Measurements from ENCODE around the gene PREB.

Gene PREB

DNA sequence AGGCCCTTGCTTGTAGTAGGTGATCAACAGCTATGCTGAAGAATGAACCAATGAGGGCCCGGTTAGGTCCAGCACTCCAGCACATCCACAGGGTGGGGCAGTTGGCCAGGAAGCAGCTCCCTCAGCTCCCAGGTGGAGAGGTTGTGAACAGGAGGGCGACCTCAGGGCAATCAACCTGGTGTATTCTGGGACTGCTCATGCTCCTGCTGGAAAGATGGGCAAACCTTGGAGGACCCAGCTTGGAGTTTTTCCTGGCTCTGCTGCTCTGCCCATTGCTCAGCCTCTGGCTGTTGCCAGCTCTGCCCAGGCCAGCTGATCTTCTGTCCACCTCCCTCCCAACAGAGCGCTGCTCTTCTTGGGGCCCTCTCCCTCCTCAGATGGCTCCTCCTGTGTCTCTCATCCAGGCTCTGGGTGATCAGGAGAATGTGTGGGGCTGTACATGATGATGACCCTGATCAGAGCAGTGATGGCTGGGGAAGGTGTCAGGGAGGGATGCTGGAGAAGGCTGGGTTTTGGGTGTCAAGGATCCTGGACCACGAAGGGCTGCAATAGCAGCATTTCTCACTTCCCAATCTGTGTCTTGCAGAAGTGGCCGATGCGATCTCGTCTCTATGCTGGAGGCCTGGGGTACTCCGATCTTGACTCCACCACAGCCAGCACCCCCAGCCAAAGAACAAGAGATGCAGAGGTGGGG is 17.8 kb upstream of the PREB start:
- DNase-seq = no peak

DNA sequence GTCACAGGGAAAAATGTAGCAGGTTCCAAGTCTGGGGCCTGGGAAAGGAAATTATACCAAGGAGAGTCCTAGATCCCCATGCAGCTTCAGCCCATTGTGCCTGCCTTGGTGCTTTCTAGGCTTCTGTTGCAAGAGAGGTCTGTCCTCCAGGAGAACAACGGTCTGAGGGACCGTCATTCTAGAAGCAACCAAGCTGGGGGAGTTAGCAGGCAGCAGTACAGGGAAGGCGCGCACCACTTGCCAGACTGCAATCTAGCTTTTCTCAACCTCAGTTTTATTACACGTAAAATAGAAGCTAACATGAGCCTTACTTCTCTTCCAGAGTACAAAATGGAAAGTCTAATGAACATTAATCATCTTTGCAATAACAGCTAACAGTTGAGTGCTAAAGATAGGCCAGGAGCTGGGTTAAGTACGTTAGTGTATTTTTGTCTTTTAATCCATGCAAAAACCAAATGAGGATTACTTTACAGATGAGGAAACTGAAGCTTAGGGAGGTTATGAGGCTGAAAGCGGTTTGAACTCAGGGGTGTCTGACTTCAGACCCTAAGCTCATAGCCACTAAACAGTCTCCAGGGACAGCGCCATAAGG is 16.3 kb upstream of the PREB start:
- DNase-seq = no peak

DNA sequence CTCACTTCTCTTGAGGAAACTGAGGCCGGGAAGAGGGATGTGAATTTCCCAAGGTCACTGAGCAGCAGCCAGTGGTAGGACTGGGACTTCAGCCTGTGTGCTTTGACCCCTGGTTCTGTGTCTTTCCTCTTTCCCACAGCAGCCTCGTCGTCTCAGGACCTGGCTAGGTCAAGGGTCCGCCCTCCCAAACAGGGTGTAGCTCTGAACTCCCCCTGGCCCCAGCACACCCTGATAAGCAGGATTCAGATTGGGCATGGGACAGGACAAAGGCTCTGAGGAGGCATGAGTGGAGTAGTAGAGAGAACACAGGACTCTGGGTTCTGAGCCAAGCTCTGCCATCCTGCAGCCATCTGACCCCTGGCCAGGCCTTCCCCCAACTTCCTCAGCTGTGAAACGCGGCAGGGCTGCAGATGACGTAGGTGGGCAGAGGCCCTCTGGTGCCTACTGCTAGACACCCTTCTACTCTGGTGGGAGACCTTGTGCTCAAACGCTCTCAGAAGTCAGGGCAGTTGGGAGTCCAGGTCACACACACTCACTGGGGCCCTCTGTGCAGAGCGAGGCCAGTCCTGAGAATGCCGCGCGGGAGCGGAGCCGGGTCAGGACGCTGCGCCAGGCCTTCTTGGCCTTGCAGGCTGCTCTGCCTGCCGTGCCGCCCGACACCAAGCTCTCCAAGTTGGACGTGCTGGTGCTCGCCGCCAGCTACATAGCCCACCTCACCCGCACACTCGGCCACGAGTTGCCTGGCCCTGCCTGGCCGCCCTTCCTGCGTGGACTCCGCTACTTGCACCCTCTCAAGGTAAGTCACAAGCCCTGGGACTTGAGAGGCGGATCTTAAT is 15.4 kb upstream of the PREB start:
- no peak for DNase-seq

DNA sequence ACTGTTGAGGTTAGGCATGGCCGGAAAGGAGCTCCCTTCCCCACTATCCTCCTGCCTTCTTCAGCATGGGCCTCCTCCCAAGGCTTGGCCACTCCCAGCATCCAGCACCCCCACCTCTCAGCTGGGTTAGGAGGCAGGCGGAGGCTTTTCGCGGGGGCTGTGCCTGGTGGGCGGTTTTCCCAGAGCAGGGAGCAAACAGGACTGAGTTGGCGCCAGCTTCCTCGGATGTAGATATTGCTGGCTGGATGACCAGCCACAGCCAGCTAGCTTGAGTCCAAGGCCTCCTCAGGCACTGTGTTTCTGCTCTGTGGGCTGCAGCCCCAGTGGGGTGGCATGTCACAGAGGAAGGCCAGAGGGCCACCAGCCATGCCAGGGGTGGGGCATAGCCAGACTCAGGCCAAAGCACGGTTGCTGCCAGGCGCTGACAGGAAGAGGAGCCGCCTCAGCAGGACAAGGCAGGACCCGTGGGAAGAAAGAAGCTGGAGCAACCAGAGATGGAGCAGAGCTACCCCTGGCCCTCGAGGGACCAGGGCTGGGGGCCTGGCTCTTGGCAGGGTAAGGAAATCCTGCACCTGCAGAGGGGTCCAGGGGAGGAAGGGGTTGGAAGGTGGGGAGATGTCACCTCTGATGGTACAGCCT is 14.5 kb upstream of the PREB start, which contains the start of gene TCF23:
TCF23 (plus strand) TSS at position 204 of the 639 bp plus-strand sequence; CDS start at position 334, 130 bp downstream.
- peak; percentile 29 for DNase-seq

DNA sequence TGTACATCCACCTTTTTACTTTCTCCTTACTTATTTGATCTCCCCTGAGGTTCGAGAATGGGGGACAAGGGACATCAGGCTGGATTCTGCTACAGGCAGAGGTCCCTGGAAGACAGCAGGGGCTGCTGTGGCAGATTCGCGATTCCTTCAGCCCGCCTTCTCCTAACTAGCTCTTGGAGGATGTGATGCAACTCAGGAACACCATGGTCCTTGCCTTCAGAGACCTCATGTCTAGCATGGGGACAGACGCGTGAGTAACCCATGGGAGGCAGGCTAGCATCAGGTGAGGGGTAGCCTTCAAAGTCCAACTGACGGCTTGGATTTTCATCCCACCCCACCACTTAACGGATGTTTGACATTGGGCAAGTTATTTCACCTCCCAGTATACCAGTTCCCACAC is 13.5 kb upstream of the PREB start:
- DNase-seq = no peak

DNA sequence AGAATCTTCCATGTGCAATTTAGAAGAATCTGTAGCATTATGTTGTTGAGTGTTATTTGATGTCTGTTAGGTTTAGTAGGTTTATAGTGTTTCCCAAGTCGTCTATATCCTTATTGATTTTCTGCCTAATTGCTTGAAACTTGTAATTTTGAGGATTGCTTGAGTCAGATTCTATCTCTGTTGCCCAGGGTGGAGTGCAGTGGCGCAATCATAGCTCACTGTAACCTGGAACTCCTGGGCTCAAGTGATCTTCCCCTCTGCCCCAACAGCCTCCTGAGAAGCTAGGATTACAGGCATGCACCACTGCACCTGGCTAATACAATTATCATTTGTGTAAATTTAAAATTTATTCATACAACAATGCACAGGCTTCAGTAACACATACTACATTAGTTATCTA is 11.2 kb upstream of the PREB start:
- no peak for DNase-seq

DNA sequence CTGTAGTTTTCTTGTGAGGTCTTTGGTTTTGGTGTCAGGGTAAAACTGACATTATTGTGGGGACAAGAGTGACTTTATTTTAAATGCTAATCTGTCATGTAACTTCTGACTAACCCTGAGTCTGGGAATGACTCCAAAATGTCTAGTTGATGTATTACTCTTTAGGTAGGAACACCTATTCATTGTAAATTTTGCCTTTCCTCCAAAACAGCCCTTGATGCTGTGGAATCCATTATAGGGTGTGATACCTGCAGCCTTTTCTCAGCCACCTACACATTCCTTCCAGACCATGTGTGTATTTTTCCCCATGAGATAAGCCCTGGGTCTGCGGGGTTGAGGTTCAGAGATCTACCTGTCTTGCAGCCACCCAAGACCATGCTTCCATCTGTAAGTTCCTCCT is 8.8 kb upstream of the PREB start:
- DNase-seq = no peak

DNA sequence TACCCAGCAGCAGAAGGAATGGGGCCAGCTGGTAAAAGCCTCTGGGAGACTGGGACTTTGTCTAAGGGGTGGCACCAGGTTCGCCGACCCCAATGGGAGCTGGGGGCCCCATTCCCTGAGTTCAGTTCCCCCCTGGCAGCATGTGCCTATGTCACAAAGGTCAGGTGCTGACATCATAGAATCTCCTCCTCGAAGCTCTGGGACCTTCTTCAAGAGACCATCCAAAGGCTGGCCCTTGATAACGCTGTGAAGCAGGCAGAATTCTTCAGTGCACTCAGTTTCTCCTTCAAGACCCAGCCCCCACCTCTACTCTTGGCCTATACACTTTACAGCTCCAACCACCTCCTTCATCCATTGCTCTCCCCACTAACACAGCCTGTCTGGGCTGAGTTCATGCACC is 4.9 kb upstream of the PREB start, which contains the start of gene PRR30:
PRR30 (minus strand) TSS at position 101 of the 400 bp plus-strand sequence. CDS start 1,081 bp downstream, outside the sequence.
- DNase-seq = no peak

DNA sequence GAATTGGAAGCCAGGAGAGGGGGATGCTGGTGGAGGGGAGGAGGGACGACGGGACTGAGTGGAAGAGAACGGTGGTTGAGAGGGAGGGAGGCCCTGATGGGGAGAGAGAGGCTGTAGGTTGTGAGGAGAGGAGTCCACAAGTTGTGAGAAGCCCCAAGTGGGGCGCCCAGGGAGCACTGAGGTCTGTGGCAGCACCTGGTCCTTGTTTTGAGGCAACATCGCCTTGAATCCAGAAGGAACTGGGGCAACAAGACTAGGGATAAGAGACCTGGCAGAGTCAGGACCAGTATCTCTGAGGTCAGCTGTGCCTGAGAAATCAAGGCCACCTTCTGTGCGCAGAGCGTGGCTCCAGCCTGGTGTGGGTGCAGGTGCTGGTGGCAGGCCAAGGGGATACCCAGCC is 3.7 kb upstream of the PREB start:
- DNase-seq = no peak

DNA sequence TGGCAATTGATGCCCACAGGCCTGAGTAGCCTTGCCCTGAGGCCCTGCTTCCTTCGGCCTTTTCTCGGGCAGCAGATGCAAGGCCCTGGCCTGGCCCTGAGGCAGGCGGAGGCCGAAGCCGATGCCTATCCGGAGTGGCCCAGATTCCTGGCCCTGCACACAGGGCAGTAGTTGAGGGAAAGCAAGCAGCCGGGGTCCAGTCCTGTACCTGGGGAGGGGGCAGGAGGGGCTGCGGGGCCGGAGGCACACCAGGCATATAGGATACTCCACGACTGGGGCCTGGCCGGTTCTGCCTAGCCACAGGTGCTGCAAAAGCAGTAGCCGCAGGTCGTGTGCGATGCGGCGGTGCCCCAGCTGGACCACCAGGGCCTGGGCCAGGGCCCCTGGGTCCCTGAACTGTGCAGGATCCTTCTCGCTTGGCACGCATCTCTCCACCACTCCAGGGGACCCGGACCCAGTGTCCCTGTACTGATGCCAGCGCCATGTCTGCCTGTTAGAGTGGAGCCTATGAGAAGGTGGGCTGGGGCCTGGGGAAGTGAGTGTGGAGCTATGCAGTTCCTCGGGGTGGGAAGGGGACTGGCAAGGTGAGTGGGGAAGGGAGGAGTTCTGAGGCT is 3.0 kb upstream of the PREB start:
- DNase-seq = no peak

DNA sequence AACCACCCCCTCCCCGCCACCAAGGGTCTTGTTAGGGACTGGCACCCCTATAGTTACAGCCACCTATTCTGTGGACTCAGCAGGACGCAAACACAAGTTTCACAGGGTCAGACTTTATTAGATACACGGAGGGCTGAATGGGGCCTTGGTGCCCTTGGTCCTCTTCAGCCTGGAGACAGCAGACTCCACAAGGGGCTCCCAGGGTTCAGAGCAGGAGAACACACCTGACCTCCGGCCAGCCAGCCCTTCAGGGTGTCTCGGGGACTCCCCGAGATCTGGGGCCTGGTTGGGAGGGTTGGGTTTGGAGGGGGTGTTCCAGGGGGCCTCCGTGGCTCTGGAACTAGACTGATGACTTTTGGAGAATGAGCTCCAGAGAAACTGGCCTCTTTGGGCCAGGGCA is 2.3 kb upstream of the PREB start:
- DNase-seq = no peak

DNA sequence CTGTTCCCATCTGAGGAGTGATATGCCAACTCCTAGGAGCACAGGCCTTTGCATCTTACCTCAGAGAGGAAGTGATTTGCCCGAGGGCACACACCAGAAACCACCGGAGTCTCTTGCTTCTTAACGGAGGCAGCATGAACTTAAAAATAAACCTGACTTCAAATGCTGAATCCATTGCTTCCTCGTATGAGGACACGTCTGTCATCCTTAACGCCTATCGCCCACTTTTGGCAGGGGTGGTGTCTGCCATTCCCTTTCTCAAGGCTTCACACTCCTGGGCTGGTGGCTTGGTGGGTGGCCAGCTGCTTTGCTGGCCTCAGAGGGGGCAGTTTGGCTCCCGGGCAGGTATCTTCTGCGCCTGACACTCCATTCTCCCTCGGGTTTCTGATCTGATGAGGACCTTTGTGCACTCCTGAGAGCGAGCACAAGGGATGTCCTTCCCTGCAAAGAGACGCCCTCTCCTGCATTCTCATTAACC is 1.1 kb upstream of the PREB start:
- no peak for DNase-seq

DNA sequence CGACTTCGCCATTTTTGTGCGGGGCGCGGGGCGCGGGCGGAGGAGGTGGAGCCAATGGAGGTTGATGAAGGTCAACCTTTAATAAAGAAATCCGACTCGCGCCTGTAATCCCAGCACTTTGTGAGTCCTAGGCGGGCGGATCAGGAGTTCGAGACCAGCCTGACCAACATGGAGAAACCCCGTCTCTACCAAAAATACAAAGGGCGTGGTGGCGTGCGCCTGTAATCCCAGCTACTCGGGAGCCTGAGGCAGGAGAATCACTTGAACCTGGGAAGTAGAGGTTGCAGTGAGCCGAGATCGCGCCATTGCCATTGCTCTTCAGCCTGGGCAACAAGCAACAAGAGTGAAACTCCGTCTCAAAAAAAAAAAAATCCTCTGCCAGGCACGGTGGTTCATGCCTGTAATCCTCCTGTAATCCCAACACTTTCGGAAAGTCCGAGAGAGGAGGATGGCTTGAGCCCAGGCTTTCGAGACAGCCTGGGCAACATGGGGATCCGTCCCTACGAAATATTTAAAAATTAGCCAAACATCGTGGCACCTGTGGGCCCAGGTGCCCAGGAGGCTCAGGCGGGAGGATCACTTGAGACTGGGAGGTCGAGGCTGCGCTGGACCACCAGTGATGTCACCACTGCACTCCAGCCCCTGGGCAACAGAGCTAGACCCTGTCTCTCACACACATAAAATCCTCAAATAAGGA is 493 bp upstream of the PREB start:
- DNase-seq = no peak

DNA sequence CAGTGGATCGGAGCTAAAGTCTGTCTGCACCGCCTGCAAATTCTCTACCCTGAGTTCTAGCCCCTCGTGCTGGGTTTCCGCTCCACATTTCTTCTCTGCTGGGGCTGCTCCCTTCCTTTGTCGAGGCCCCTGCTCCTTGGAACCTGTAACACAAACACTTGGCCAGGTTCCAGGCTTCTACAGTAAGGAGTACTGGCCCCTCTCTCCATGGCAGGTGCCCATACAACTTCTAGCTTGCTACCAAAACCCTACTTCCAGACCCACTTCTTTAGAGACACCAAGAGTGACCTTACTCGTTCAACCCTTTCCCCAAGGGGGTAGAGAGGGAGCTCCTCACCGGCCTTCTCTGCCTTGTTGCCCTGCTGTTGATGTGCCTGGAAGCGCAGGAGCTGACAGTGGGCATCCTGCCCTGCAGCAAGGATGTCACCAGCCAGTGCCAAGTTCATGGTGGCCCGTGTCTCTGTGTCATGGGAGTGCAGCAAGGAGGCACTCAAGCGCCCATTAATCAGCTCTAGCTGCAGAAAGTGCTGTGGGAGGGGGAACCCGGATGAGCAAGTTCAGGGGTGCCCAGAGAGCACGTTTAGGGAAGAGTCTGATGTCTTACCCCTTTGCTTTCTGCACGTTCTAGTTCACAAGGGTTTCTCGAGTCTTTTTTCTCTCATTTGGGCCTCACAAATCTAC is 1.1 kb downstream of the PREB start:
- DNase-seq = no peak

DNA sequence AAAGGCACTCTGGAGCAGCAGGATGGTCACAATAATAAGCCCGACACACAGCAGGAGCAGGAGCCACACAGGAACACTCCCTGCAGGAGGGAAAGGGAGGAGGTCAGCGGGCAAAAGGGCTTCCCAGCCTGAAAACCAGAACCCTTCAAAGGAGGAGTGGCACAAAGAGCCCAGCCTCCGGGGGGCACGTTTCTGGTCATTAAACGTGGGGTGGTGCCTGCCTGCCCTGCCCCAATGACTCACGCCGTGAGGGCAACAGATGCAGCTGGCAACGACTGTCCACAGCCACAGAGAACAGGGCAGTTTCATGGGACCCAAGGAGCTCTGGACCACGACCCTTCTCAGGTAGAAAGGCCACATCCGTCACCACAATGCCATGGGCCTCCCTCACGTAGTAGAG is 3.0 kb downstream of the PREB start:
- DNase-seq = no peak

DNA sequence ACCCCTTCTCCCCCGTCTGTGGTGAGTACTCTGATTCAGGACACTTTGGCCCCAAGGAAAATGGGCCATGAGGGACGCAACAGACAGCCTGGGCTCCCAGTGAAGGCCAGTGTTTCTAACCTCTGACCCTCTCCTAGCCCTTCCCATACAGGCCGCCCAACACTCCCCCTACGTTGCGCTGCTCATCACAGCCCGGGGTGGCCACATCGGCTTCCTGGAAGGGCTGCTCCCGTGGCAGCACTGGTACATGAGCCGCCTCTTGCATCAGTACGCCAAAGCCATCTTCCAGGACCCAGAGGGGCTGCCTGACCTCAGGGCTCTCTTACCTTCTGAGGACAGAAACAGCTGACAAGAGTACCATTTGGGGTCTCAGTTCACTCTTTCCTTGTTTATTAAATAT is 4.0 kb downstream of the PREB start:
- no peak for DNase-seq

DNA sequence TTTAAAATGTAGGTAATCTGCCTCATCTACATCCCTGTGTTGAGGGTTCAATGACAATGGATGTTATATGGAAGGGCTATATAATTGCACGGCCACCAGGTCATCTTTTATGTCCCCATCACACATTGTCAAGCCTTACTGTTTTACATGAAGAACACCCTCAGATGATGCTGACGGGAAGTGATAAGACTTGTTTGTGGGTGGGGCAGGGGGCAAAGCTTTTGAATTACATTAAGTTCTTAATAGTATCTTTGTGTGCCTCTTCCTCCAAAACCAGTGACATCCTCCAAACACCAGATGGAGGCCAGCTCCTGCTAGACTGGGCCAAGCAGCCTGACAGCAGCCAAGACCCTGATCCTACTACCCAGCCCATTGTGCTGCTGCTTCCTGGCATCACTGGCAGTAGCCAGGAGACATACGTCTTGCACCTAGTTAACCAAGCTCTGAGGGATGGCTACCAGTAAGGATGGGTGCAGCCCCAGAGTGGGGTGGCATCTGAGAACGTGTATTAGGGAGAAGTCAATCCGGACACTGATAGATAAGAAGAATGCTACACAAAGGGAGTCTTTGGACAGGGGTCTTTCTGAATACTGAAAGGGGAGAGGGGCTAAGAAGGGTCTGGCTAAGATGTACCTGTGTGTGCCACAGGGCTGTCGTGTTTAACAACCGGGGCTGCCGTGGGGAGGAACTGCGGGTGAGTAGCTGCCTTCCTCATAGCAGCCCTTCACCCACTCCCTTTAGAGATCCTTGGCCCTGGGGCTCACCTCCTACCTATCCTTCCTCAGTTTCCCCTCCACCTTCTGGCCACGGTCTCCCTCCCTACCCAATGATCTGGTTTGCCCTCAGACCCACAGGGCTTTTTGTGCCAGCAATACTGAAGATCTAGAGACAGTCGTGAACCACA is 5.5 kb downstream of the PREB start:
- no peak for DNase-seq

DNA sequence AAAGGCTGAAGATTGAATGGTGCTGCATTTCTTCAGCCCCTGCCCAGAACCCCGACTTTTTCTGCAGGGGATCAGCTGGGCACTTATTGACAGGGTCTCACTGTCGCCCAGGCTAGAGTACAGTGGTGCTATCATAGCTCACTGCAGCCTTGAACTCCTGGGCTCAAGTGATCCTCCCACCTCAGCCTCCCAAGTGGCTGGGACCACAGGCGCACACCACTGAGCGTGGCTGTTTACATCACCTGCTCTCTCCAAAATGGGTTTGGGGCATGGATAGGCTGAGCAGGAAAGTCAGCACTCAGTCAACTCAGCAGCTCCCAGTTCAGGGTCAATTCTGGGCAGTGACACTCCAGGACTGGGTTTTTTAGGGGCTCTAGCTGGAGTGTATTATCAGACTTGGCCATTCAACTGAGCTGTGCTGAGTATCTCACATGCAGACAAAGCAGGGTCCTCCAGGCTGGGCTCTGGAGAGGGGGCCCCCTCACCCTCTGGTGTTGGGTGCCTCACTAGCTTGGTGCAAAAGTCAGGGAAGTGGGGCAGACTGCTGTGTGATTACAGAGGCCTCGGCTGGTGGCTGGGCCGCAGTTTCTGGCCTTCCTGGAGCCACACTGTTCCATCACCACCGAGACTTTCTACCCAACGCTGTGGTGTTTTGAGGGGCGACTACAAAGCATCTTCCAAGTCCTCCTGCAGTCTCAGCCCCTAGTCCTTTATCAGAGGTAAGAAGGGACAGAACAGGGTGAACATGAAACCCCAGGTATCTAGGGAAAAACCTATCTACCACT is 6.4 kb downstream of the PREB start:
- no peak for DNase-seq

DNA sequence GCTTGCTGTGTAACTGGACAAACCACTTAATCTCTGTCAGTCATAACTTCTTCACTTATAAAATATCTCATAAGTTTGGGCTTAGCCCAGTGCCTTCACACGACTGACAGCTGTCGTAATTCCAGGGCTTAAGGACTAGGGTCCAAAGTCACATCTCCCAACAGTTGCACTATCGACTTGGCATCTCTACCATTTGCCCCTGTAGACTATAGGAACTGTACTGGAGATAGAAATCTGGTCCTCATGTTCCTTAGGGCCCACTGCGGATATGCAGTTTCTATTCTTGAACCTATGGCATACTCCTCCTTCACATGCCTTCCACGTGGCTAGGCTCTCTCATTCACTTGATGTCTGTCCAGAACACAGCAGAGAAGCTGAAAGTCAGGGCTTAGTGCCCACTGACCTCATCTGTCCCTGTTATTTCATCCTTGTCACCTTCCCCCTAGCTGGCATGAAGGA is 8.2 kb downstream of the PREB start:
- no peak for DNase-seq

DNA sequence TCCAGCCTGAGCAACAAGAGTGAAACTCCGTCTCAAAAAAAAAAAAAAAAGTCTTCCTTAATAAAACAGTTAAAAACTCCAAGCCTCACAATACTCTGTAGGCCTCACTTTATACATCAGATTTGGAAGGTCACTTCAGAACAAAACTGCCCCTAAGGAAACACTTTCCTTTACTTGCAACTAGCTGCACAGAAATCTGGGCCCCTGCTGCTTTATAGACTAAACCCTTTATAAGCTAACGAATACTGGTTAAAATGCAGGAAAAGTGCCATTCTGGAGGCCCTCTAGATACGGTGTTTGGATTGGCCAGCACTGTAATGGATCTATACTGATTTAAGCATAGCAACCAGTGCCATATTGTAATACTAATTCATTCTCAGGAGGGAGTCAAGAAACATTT is 9.3 kb downstream of the PREB start:
- no peak for DNase-seq

All from NCI-H226 (cell line).